ENCODE data around the gene PHF21A. TPM values are rescaled to one million over a fixed set of nuclear protein-coding genes. Genes with fewer than 3 reads are reported as not detected.

Gene PHF21A
- total RNA-seq: 44.1 and 47.7 TPM in 2 replicates

DNA sequence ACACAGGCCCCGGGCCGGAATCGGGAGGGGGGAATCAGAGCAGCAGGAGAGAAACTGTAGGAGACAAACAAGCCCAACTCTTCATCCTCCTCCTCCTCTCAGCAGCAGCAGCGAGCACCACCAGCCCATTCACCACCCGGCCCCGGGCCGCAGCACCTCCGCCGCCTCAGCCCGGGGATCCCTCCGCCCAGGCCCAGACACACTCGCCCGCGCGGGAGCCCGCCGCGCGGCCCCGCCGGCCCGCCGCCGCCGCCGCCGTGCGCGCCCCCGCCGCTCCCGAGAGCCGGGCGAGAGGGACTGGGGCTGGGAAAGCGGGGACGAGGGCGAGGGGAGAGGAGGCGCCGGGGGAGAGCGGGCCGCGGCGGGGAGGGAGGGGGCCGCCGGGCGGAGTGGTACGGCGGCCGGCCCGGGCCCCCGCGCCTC lies at the start of gene PHF21A:
PHF21A (minus strand) TSS at position 154 of the 423 bp plus-strand sequence. CDS start 37,235 bp downstream, outside the sequence.
- intact Hi-C loops (cut with micrococcal nuclease): loop anchor here (1.0 to 10.0 kb wide), 7 partner anchors 8 to 473 kb away; partner anchors contain the start of genes AMBRA1, CRY2 and DGKZ

DNA sequence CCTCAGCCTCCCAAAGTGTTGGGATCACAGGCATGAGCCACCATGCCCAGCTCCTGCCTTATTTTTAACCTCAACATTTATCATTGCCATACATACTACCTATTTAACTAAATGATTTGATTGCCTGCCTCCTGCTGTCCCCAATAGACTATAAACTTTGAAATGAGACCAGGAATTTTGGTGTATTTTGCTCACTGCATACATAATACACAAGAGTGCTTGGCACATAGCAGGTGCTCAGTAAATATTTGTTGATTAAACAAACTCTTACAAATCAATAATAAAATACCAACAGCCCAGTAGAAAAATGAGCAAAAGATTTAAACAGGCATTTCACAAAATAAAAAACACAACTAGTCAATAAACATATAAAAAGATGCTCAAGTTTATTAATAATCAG lies 49.5 kb upstream of the PHF21A start:
- intact Hi-C loops (cut with micrococcal nuclease): no loop called here

DNA sequence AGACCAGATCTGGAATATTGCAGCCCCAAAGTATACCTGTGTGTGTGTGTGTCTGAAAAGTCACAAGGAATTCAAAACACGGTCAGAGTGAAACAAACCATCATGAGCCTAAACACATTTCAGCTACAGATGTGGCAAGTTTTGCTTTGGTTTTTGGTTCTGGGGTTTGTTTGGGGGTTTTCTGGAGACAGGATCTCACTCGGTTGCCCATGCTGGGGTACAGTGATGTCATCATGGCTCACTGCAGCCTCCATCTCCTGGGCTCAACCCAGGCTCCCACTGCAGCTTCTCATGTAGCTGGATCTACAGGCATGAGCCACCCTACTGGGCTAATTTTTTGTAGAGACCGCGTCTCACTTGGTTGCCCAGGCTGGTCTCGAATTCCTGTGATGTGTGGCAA lies 41.4 kb upstream of the PHF21A start:
- intact Hi-C loops (cut with micrococcal nuclease): no loop called here

DNA sequence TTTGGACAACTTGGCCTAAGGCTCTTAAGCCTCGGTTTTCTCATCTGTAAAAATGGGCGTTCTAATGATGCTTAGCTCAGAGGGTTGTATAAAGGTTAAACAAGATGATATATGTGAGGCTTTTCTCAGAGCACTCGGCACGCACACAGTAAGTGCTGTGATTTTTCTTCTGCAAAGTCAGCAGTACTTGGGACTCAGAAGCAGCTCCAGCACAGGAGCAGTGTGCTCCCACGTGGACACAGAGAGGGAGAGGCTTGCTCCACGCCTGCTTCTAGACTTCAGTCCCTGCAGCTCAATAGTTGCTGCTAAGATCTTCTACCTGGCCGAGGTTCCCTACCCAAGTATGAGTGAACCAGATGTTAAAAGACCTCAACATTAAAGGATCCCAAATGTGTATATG lies 39.9 kb upstream of the PHF21A start:
- intact Hi-C loops (cut with micrococcal nuclease): no loop called here

DNA sequence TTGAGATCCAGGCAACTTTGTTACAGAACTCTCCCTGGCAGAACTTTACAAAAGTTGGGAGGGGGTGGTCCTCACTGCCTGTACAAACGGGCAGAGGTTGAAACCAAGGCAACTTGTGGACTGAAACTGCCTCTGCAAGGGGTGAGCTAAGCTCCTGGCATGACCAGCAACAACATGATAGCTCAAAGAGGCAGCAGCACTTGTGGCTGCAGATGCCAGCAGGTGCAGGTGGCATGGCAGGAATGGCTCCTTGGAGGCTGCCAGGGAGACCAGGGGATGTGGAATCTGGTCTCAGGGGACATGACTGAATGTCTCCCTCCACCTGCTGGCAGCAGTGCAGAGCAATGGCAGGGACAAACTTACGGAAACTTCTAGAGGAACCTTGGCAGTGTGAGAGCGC lies 38.8 kb upstream of the PHF21A start:
- intact Hi-C loops (cut with micrococcal nuclease): no loop called here

DNA sequence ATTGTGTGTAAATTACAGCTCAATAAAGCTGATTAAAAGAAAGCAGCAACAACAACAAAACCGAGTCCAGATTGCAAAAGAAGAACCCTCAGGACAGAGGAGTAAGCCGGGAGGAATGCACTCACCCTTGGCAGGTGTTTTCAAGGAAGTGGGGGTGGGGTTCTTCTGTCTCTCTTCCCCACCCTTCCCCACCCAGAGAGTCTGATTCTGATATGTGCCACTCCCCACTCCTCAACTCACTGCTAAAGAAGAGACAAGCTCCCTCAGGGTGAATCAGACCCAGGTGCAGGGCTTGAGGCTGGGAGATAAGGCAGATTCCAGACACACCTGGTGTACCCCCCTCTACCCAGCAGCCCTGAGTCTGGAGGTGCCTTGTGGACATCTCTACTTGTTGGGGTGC lies 38.4 kb upstream of the PHF21A start:
- intact Hi-C loops (cut with micrococcal nuclease): no loop called here

DNA sequence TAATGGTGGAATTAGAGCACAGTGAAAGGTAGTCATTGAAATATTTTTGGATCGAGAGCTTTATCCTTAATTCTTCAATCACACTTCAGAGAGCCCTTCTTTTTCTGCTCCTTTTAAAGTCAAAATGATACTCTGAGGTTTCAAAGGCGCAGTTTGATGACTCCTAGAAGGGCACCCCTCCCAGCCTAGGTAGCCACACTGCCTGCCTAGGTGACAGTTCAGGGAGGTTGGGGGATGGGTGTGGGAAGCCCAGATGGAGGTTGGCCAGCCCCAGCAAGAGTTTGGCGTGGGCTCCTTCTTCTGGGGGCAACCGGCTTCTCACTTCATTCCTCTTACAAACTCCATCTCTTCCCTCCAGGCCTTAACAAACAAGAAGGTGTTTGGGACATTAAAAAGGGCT lies 28.6 kb upstream of the PHF21A start:
- intact Hi-C loops (cut with micrococcal nuclease): no loop called here

DNA sequence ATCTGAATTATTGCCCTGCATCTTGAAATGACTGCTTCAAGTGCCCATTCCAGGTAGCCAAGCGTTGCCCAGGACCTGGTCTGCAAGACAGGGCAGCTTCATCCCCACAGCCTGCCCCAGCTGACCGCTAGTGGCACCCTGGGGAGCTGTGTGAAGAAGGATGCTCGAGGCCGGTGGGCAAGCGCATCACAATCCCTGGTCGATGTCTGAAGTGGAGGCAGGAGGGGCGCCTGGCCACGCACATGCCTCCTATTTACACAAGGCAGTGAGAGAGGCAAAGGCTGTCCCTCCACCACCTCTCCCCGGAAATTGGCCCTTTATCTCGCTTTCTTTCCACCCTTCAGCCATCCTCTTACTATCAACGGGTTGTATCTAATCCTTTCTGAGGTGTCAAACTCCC lies 28.1 kb upstream of the PHF21A start:
- intact Hi-C loops (cut with micrococcal nuclease): no loop called here

DNA sequence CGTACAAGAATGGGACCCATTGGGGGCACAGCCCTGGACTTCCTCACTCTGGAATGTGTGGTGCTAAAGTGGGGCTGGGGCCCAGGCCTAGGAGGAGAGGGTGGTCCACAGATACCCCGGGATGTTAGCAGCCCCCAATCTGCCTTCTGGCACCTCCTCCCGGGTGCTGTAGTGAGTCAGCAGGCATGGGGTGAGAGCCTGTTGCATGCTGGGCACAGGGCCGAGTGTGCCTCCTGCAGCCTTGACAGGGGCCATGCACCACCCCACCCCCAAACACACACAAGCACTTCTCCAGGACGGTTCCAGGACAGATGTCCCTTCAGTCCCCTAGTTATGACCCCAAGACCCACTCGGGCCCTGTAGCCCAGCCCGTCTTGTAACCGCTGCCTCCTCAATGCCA lies 23.5 kb upstream of the PHF21A start:
- intact Hi-C loops (cut with micrococcal nuclease): no loop called here

DNA sequence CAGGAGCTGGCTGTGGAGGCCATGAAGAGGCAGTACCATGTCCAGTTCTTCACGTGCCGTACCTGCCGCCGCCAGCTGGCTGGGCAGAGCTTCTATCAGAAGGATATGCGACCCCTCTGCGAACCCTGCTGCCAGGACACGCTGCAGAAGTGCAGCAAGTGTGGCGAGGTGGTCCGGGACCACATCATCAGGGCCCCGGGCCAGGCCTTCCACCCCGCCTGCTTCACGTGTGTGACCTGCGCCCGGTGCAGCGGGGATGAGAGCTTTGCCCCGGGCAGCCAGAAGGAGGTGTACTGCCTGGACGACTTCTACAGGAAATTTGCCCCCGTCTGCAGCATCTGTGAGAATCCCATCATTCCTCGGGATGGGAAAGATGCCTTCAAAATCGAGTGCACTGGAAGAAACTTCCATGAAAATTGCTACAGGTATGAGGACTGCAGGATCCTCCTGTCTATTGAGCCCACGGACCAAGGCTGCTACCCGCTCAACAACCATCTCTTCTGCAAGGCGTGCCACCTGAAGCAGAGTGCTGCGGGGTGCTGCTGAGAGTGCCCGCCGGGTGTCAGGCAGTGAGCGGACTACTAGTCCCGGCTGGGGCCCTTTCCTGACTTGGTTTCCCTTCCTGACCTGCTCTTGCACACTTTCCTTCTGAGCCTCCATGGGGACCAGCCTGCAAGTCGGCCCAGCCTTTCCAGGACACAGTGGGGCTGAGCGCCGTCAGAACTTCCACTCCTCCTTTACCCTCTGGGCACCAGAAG lies 22.0 kb upstream of the PHF21A start:
- intact Hi-C loops (cut with micrococcal nuclease): no loop called here

DNA sequence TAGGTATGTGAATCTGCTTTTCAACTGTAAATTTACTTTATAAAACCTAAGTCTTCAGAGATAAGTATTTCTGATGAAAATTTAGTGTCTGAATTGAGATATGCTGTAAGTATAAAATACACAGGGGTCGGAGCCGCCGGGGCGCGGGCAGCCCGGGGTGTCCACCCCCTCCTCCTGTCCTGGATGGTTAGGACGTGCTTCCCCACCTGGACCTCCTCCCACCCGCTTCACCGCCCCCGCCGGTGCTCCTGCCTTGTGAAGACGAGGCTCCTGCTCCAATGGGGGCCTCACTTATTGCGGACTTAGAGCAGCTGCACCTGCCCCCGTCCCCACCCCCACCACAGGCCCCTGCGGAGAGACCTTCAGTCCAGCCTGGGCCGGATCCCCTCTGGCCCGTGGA lies 21.3 kb upstream of the PHF21A start:
- intact Hi-C loops (cut with micrococcal nuclease): no loop called here

DNA sequence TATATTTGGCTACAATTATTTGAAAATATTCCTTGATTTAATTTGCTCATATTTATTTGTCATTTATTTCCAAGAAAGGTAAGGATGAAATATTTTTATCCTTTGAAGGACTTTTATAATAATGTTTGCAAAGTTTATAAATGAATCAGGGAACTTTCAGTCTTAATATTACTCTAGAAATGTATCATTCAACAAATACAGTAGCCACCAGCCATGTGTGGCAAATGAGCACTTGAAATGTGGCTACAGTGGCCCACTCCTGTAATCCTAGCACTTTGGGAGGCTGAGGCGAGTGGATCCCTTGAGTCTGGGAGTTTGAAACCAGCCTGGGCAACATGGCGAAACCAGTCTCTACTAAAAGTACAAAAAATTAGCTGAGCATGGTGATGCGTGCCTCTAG lies 20.3 kb upstream of the PHF21A start:
- intact Hi-C loops (cut with micrococcal nuclease): no loop called here

DNA sequence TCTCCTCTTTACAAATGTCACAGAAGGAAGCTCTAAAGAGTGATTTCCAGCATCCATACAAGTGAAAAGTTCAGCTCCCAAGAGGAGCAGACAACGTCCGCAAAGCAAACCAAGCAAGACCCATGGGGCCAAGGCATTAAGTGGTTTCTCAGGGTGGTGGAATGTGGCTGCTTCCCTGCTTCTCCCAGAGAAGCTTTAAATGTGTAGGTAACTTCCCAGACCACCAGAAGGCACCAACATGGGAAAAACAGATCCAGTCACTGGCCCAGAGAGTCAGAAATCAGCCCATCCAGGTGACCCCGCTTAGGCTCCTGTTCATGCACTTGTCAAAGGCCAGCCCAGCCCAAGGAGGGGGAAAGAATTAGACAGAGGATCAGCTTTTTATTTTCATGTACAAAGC lies 13.3 kb upstream of the PHF21A start:
- intact Hi-C loops (cut with micrococcal nuclease): no loop called here

DNA sequence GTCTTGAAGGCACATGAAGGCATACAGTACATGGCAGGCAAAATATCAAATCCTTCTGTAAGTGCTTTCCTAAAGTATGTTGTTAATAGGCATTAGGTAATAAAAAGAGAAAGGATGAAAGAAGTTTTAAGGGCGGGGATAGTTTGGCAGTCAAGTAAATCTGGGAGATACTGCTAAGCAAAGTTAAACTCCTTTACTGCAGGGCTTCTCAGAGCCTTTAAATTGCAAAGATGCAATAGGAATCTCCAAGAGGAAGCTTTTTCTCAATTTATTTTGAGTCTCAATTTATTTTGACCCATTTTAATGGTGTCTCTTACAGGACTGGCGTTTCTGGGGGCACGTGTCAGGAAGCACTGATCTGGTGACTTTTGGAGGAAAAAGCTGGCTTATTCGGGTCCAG lies 12.8 kb upstream of the PHF21A start:
- intact Hi-C loops (cut with micrococcal nuclease): no loop called here

DNA sequence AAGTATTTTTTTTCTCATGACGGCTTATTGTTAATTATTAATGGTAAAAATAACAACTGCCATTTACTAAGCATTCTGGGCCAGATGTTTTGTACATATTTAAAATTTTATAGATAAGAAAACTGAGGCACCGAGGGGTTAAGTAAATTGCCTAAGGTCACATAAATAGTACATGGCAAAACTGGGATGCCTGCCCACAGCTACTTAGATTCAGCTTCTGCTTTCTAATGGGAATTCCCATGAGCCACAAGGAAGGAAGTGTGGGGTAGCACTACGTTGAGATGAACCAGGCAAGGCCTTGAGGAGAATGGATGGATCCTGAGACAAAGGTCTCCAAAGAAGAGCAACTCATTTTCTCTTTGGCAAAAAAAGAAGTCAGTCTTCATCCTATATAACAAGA lies 11.9 kb upstream of the PHF21A start:
- intact Hi-C loops (cut with micrococcal nuclease): no loop called here

DNA sequence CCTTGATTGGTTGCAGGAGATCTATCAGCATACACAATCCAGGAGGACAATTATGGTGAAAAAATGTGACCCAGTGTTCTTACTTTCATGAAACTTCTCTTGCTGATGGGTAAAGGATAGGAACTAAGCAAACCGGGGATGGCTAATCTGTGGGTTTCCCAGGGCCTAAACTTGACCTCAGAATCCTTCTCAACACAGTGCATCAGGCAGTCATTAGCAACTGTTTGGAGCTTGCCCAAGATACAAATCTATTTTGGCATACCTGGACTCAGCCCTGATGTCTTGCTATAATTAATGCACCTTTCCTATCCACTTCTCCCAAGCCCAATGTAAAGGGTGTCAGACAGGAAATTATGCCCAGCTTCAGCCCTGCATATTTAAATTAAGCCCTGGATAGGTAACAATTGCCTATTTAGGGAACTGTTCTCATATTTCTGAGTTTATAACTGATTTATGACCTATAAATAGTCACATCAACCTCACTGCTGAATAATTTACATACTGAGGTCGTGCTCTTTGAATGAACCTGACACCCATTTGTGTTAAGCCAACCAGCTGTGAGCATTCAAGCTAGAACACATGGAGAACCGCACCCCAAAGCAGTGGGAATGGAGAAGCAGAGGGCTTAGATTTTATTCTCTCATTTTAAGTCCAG lies 9.2 kb upstream of the PHF21A start:
- intact Hi-C loops (cut with micrococcal nuclease): no loop called here

DNA sequence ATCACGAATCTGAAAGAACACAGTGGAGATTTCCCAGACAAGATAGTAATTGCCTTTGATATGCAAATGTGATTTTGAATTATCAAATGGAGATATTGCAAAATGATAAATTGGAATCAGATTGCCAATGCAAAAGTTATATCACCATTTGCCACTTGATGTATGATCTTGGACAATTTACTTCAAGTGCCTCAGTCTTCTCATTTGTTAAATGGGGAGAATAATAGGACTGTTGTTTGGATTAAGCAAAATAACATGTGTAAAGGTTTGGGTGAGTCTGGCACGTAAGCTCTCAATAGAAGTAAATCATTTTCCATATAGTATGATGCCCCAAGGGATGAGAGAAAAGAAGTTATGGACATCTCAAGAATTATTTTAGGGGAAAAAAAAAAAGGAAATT lies 7.9 kb upstream of the PHF21A start:
- intact Hi-C loops (cut with micrococcal nuclease): loop anchor here (5.0 to 10.0 kb wide), 2 partner anchors 466 to 573 kb away; partner anchors contain the start of genes AMBRA1, ARHGAP1 and ZNF408

DNA sequence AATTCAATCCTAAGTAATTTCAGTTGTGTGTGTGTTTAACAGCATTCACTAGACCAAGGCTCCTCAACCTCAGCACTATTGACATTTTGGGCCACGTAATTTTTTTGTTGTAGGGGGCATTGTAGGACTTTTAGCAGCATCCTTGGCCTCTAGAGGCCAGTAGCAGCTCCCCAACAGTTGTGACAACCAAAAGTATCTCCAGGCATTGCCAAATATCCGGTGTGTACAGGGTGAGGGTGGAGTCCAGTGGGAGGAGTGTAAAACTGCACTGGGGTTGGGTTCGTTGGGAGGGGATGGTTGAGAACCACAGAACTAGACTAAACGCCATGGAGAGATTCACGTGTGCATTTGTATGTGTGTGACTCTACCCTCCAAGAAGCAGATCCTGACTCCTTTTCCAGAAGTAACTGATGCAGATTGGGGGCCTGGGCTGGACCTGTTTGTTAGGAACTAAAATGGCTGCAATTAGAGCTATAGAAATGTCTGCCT lies 5.9 kb upstream of the PHF21A start:
- intact Hi-C loops (cut with micrococcal nuclease): loop anchor here (1.0 to 10.0 kb wide), 8 partner anchors 8 to 575 kb away; partner anchors contain the start of genes AMBRA1, ARHGAP1, SLC35C1 and ZNF408

DNA sequence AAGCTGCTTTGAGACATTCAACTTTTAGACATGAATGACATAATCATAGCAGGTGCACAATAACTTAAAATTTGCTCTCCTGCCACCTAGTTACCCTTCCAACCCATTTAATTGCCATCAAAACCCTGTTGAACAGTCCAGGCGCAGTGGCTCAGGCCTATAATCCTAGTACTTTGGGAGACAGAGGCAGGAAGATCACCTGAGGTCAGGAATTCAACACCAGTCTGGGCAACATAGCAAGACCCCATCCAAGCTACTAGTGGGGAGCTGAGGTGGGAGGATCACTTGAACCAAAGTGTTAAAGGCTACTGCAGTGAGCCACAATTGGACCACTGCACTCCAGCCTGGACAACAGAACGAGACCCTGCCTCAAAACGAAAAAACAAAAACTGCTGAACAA lies 4.0 kb upstream of the PHF21A start:
- intact Hi-C loops (cut with micrococcal nuclease): loop anchor here (5.0 to 10.0 kb wide), 2 partner anchors 470 to 577 kb away; partner anchors contain the start of genes AMBRA1, ARHGAP1 and ZNF408

DNA sequence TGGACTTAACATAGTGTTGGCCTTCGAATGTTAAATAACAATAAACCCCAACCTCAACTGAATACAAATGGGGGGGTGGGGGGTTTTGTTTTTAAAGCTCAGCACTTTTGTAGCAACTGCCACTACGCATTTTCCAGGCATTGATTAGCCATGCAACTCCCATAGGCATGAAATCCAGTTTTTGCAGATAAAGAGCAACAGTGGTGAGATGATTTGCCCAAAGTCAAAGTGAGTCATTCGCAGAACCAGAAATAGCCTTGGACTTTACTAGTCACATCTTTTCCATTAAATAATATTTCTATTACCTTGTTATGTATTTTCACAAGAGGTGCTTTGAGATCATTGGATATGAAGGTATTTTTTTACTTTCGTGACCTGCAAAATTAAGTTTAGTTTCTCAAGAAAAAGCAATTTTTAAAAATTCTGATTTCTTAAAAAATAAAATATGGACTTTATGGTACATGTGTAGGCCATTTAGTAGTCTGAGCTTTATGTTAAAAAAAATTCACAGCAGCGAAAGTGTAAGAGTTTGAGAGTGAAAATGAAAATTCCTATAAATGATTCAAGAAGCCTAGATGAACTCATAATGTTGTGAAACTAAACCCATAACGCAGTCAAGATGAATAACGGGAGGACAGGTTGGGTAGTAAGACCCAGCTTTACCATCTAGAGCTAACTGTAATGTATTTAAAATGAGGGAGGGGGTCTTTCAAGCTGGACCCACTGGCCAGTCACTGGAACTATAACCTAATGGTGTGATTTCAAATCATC lies 1.9 kb upstream of the PHF21A start:
- intact Hi-C loops (cut with micrococcal nuclease): loop anchor here (10.0 kb wide), 1 partner anchor 472 kb away; the partner anchor contains the start of gene AMBRA1

DNA sequence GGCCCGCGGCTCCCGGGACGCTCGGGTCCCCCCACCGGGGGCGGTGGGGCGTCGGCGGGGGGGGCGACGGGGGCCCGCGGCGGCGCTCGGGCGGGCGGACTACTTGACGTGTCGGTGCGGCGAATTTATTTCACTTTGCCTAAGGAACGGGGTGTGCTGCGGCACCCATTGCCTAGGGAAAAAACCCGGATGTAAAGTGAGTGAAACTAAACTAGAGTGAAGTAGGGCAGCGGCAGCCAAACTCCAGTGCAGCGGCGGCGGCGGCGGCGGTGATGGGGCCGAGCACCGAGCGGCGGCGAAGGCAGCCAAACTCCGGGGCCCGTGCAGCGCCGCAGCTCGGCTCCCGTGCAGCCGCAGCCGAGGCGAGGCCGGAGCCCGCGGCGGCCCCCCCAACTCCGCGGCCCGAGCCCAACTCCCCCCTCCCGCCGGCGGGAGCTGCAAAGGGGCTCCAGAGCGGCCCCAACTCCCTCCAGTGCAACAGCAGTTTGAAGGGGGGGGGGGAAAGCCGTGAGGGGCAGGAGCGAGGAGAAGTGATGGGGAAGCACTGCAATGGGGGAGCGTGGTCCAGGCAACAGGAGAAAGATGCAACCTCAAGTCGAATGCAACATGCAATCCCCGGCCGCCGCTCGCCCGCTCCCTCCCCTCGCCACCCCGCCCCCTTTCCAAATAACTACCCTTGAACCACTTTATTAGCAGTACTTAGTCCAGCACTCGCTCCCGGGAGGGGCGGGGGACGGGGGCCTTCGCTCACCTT lies 647 bp upstream of the PHF21A start:
- intact Hi-C loops (cut with micrococcal nuclease): loop anchor here (1.0 to 10.0 kb wide), 7 partner anchors 9 to 473 kb away; partner anchors contain the start of genes AMBRA1, CRY2 and DGKZ
